D721Med (cell line): Measurements from ENCODE around the gene CHST2.

Experiments used
- DNase-seq: peaks from one replicate; pipeline ENCODE4 v3.0.0; 2011; ENCODE audit warnings: low spot score; ENCODE audit not compliant: insufficient read length
- FAIRE-seq: peaks from 2 replicates; lab custom pipeline; 2011; peaks lifted over from hg19 to GRCh38; lab: Jason Lieb, UNC
- CTCF ChIP-seq: IDR thresholded peaks from 2 replicates; pipeline ENCODE4 v1.5.1; 2012; ENCODE audit warnings: mild to moderate bottlenecking, control low read depth; ENCODE audit not compliant: insufficient read depth; ENCODE audit errors: missing control alignments

CHST2 gene

DNA sequence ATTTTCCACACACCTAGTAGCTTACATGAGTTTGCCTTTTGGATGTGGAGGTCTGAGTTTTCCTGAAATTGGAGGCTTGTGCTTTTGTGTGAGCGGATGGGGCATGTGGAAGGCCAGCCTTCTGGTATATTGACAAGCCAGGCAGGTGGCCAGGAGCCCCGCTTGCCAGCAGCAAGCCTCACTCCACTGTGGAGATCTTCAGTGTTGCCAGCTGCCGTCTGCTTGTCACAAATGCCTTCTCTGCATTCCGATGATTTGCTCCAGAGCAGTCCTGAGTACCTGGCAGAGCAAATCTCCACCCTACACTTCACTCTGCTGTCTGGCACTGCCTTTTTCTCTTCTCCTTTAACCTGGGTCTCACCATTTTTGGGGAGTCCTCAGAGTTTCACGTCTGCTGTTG is 29.1 kb upstream of the CHST2 start:
- TF ChIP-seq CTCF: no peak
- FAIRE-seq: no peak
- DNase-seq: no peak

DNA sequence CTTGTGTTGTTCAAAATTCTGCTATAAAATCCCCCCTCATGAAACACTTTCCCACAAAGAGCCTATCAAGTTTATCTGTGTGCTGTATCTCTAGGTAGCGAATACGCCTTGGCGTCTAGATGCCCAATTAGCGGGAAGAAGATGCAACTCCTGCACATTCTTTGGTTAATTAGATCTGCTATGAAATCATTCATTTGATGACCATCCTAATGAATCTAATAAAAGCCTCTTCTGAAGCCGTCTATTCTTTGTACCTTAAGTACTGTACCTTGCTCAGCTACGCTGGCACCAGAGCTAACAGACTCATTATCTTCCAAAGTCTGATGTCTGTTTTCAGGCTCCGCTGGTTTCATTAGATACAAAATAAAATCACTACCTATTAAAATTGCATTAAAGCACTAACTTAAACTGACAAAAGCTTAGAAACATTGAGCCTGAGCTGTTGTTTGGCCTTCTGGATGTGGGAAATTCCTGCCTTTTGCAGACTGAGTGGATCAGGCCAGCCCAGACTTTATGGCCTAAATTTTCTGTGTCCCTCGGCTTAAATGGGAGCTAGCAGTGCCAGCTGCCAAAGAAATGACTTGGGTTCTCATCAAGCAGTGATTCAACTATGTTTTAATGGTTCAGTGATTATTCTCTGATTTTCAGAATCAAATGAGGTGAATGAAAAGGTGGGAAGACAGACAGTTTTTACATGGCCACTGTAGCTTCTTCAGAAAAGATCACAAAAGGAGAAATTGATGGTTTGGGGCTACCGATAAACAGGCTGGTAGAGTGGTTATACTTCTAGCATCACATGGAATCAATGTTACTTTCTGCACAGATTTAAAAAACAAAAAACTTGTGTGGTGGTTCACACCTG is 28.4 kb upstream of the CHST2 start:
- no peak for FAIRE-seq
- no peak for DNase-seq
- no peak for TF ChIP-seq CTCF

DNA sequence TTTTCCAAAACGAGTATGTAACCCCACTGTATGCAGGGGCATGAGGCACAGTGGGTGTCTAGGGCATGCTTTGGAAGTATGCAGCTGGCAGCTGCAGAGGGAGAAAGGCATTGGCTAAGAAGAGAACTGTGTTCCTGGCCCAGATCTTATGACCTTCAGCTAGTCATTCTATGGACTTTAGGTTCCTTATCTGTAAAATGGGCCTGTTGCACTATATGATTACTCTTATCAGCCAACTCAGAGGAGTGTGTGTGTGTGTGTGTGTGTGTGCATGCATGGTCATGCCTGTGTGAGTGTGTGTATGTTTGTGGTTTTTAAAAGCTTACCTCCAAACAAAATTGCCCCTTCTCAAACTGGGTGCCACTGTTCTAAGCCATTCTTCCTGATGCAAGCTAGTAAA is 27.4 kb upstream of the CHST2 start:
- FAIRE-seq (no peak), DNase-seq (no peak)
- TF ChIP-seq CTCF: no peak

DNA sequence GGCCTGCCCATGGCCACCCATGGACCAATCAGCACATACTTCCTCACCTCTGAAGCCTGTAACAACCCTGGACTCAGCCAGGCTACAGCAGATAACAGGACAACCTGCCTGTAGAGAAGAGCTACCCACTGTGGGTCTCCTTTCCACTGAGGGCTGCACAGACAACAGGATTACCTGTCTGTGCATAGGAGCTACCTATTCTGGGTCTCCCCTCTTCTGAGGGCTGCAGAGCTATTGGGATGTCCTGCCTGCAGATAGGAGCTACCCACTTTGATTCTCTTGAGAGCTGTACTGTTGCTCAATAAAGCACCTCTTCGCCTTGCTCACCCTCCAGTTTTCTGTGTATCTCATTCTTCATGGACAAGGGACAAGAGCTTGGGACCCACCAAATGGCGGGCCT is 23.8 kb upstream of the CHST2 start:
- no peak for FAIRE-seq
- no peak for TF ChIP-seq CTCF
- DNase-seq: no peak

DNA sequence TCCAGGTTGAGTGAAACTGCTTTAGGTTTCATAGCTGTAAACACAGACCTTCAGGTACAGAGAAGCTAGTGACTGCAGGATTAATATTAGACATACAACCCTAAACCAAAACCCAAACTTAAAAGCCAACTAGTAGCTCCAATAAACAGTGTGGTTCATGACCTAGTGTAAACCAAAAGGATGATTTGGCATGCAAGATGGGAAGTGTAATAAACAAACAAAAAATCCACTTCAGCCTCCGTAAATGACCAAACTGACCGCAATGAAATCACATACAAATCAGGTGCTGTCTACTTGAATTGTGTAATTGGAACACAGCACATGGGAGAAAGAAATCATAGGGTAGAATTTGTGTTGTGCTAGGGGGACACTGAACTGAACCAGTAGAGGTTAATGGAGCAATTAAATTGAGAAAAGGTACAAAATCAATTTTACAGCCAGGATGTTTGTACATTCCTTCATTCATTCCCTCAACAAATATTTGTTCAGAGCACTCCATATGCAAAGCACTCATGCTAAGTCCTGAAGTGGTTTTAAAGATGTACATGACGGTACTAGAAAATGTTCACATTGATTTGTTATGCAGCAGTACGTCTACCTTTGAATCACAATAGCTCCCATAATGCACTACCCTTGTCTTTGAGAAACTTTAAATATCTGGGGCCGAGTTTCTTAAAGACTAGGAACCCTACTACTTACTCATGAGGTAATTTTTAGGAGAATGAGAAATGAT is 21.4 kb upstream of the CHST2 start:
- no peak for FAIRE-seq
- no peak for DNase-seq
- no peak for TF ChIP-seq CTCF

GRCh38 chr3:143099210-143099609 is 20.4 kb upstream of the CHST2 start:
- DNase-seq (no peak), FAIRE-seq (no peak)
- no peak for TF ChIP-seq CTCF

- DNase-seq: no peak
- TF ChIP-seq CTCF: no peak
- no peak for FAIRE-seq
Observed at GRCh38 chr3:143099690-143100089, 19.9 kb upstream of the CHST2 start.
